GM12891 (cell line): ENCODE measurements around the gene FNDC11.

ENCODE experiments used
- POLR2A ChIP-seq: IDR thresholded peaks from 2 replicates; pipeline ENCODE4 v1.6.1; 2011; ENCODE audit warnings: low read depth, low read length, control low read depth
- SPI1 ChIP-seq: IDR thresholded peaks from 2 replicates; pipeline ENCODE4 v1.6.1; 2011; ENCODE audit warnings: low read depth, low read length, control low read depth
- TAF1 ChIP-seq: IDR thresholded peaks from 2 replicates; pipeline ENCODE4 v1.6.1; 2011; ENCODE audit warnings: low read depth, low read length, control low read depth

GRCh38 chr20:63594043-63594561 is 40.1 kb downstream of the FNDC11 start:
- TF ChIP-seq POLR2A (no peak), SPI1 (no peak), TAF1 (no peak)
